Fibroblast of the aortic adventitia (primary cell): Measurements from ENCODE around the gene SAMD14. TPM values are rescaled to one million over a fixed set of nuclear protein-coding genes. Genes with fewer than 3 reads are reported as not detected.

Experiments used
- DNase-seq: peaks from one replicate; pipeline ENCODE4 v3.0.0-alpha.2; 2010; ENCODE audit warnings: low read depth
- H3K4me3 ChIP-seq: 2 replicates; pipeline ENCODE4 v1.5.1; 2011; ENCODE audit warnings: low read depth, mild to moderate bottlenecking, control low read depth, low read length, moderate library complexity
- total RNA-seq: library from RNA; depleted of rRNA; stranded (reverse); fragments of >200 nt; gene quantifications from 2 replicates; pipeline ENCODE4 v1.2.3, GENCODE V29; 2012; ENCODE audit warnings: low replicate concordance
- TF ChIP-seq, protein P1 (sequence below): IDR thresholded peaks from 2 replicates; pipeline ENCODE4 v1.5.1; 2011; ENCODE audit warnings: mild to moderate bottlenecking, low read length, control low read depth, inconsistent platforms; ENCODE audit not compliant: insufficient read depth

SAMD14 gene
- total RNA-seq, 1 donor, result 1.6 TPM

DNA sequence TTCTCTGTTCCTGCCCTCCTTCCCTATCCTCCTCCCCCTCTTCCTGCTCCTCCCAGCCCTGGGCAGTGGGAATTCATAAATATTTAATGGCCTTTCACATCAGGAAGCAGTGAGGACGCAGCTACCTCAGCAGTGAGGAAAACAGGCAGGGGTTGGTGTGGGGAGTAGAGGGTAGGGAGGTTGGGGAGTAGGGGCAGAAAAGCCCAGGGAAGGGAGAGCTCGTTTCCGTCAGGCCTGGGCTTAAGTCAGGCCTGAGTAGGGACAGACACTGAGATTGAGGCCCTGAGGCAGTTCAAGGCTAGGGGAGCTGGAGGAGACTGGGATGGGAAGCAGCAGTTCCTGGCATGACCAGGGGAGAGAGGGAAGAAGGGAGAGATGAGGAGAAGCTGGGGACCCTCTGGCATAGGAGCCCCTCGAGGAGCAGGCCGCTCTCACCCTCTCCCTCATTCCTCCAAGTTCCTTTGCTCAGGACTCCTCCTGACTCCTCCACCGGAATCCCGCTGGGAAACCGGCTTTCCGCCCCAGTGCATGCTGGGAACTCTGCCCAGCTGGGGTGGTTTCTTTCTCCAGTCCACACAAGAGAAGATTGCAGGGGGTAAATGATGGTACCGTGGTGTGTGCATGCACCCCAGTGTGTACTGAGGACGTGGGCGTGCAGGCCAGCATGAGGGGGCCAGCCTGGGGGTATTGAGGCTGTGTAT is 6.2 kb downstream of the SAMD14 start:
- no peak overlapping the region for H3K4me3 ChIP-seq
- DNase-seq, result no peak
- TF ChIP-seq, protein P1, sequence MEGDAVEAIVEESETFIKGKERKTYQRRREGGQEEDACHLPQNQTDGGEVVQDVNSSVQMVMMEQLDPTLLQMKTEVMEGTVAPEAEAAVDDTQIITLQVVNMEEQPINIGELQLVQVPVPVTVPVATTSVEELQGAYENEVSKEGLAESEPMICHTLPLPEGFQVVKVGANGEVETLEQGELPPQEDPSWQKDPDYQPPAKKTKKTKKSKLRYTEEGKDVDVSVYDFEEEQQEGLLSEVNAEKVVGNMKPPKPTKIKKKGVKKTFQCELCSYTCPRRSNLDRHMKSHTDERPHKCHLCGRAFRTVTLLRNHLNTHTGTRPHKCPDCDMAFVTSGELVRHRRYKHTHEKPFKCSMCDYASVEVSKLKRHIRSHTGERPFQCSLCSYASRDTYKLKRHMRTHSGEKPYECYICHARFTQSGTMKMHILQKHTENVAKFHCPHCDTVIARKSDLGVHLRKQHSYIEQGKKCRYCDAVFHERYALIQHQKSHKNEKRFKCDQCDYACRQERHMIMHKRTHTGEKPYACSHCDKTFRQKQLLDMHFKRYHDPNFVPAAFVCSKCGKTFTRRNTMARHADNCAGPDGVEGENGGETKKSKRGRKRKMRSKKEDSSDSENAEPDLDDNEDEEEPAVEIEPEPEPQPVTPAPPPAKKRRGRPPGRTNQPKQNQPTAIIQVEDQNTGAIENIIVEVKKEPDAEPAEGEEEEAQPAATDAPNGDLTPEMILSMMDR, result no peak

DNA sequence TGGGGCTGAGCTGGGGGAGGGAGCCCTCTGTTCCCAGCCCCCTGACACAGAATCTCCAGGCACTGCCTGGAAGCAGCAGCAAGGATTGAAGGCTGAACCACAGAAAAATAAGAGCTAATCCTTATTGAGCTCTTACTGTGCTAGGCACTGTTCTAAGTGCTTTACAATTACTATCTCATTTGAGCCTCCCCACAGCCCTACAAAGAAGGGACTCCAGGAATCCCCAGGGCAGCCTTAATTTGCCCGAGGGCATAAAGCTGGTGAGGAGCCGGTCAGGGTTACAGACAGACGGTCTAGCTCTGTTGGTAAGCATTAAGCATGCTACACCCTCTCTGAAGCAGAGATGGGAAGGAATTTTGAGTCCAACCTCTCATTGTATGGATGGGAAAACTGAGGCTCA is 7.0 kb downstream of the SAMD14 start:
- DNase-seq, result no peak
- H3K4me3 ChIP-seq, result no peak overlapping the region
- TF ChIP-seq, protein P1, result no peak

DNA sequence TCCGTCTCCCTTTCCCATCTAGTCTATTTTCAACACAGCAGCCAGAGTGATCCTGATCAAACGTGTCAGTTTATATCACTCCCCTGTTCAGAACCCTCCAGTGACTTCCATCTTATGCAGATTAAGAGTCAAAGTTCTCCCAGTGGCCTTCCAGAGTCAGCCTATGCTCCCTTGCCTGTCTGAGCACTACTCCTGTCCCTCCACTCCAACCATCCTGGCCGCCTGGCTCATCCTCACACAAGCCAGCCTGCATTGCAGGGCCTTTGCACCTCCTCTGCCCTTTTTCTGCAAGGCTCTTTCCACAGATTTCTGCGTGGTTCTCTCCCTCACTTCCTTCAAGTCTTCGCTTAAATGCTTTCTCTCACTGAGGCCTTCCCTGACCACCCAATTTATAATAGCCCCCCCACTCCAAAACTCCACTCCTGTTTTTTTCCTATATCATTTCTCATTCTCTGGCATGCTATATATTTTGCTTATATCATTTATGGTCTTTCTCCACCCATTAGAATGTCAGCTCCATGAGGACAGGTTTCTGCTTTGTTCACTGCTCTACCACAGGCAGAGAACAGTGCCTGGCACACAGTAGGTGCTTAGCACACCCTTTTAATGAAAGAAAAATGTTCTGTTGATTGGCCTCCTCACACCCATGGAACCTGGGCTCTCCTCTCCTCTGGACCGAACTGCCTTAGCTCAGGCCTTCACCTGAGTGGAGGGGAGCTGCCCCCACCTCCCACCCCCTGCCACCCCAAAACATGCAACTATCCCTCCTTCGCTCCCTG is 9.3 kb downstream of the SAMD14 start:
- no peak overlapping the region for H3K4me3 ChIP-seq
- TF ChIP-seq, protein P1, result no peak
- DNase-seq, result no peak

DNA sequence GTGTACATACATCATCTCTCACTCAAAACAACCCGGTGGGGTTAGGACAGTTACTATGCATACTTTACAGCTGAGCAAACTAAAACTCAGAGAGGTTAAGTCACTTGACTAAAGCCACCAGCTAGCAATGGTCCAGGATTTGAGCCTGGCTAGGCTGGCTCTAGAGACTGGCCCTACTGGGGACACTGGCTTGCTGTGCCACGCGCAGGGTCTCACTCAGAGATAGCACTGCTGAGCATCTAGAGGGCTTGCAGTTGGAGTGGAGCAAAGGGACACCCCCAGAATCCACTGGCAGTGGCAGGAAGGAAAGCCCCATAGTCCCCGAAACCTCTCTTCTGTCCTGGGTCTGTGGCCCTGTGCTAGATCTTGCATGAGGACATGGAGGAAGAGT is 11.1 kb downstream of the SAMD14 start:
- no peak overlapping the region for H3K4me3 ChIP-seq
- no peak for DNase-seq
- TF ChIP-seq, protein P1, result no peak

DNA sequence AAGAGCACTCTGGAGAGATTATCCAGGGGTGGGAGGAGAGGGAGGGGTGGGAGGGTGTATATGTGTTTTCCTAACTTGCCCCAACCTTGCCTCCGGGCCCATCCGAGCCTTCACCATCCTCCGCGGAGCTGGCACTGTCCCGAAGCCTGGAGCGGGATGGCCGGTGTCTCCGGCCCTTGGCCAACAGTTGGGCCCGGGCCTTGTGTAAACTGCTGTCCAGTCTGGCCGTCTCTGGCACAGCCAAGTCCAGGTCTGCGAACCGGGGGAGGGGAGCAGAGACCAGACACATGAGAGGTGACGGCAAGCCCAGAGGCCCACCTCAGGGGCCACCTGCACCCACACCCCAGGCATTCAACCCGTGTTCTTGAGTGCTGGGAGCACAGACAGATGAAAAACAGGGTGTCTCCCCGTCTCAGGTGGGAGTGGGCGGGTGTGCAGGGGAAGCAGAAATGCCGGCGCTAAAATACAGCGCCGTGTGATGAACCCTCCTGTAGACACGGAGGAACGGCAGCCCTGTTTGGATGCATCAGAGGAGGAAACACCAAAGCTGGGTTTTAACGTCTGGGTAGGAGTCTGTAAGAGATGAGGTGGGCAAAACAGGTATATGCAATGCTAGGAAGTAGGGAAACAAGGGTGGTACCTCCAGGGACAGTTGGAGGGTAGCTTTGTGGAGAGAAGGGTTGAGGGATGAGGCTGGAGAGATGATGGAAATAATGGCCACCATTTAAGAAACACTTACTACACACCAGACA is 11.7 kb downstream of the SAMD14 start:
- no peak for DNase-seq
- TF ChIP-seq, protein P1, result no peak
- H3K4me3 ChIP-seq, result no peak overlapping the region

DNA sequence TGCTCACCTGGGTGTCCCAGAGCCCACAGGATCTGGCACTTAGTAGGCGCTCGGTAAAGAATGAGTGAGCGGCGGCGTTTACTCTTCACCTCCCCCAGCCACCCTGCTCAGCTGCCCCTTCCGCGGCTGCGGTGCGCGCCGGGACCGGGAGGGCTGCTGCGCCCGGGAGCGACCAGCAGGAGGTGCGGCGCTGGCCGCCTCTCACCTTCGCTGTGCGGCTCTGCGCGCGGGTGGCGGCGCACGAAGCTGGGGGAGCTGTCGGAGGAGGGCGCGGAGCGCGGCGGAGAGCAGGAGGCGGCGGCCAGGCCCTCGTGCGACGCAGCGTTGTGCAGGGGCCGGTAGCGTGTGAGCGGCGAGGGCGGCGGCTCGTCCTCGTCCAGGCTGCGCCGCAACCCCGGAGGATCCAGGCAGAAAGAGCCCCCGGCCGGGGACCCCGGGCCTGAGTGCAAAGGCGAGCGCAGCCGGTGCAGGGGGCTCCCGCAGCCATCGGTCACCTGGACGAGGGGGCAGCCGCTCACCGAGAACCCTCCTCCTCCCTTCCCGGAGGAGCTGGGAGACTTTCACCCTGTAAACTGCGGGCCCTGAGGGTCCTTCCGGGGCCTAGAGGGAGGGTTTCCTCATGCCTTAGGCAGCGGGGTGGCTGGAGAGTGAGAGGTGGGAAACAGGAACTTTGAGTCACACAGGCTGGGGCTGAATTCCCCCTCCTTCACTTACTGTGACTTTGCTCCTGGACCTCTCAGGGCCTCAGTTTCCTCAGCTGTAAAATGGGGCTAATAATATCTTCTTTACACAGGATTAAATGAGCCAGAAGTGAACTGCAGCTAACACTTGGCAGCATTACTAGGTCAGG is 12.5 kb downstream of the SAMD14 start:
- peak overlapping the region; percentile 5 for H3K4me3 ChIP-seq
- TF ChIP-seq, protein P1, result peak; percentile 56
- peak; percentile 50 for DNase-seq
